ENCODE results near the gene PDCD1.

DNA sequence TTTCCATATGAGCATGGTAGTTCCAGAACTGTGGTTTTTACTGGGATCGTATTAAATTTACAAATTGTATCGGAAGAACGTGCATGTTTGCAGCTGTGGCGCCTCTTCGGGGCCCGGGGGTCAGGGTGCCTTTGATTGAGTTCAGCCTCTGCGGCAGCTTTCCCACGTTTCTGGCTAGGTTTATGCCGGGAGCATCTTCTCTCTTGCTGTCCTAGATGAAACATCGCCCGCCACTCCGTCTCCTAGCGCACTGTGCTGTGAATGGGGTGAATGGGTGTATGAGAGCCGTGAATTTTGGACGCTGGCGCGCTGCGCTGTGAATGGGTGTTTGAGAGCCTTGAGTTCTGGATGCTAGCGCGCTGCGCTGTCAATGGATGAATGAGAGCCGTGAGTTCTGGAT, 12.3 kb downstream of the PDCD1 start:
- TF ChIP-seq, protein P1, sequence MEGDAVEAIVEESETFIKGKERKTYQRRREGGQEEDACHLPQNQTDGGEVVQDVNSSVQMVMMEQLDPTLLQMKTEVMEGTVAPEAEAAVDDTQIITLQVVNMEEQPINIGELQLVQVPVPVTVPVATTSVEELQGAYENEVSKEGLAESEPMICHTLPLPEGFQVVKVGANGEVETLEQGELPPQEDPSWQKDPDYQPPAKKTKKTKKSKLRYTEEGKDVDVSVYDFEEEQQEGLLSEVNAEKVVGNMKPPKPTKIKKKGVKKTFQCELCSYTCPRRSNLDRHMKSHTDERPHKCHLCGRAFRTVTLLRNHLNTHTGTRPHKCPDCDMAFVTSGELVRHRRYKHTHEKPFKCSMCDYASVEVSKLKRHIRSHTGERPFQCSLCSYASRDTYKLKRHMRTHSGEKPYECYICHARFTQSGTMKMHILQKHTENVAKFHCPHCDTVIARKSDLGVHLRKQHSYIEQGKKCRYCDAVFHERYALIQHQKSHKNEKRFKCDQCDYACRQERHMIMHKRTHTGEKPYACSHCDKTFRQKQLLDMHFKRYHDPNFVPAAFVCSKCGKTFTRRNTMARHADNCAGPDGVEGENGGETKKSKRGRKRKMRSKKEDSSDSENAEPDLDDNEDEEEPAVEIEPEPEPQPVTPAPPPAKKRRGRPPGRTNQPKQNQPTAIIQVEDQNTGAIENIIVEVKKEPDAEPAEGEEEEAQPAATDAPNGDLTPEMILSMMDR (IDR thresholded peaks at IDR 0.05): no peak
- TF ChIP-seq POLR2A (IDR thresholded peaks at IDR 0.05): no peak

Data from esophagus squamous epithelium (tissue), 4 donors.